GM18499 (cell line): ENCODE measurements around the gene PTOV1.

Experiments
- ATAC-seq: cut with Tn5 transposase; IDR thresholded peaks from one replicate; pipeline ENCODE4 v1.9.1; 2021; ENCODE audit warnings: moderate number of reproducible peaks; ENCODE audit not compliant: insufficient read depth, unreplicated experiment

PTOV1 gene

DNA sequence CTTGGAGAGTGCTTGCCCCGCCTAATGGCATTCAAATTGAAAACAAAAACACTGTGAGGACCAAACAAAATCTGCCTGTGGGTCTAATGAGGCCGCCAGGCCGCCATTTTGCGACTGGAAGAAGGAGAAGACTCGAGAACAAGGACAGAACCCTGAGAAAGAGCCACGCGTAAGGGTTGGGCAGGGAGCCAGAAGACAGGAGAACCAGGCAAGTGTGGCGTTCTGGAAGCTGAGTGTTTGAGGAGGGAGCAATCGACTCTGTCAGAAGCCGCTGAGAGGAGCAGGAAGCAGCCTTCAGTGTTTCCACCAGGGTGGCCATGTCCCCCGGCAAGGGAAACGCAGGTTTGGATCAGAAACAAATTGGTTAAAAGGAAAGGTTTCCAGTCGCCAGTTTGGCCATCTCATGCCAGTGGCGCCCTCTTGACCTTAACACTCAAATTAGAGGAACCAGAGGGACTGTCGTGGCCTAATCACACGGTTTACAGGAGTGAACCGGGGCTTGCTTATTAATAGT is 10.2 kb upstream of the PTOV1 start:
- no peak for ATAC-seq

DNA sequence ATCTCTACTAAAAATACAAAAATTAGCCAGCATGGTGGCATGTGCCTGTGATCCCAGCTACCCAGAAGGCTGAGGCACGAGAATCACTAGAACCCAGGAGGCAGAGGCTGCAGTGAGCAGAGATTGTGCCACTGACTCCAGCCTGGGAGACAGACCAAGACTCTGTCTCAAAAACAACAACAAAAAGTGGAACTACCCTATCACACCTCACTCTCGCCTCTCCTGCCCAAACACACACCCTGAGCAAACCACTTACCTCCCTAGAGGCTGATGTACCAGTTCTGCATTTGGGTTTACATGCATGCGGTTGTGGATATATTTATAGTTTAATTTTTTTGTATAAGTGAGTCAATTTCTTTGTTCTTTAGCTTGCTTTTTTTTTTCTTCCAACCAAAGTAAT is 7.7 kb upstream of the PTOV1 start:
- no peak for ATAC-seq

DNA sequence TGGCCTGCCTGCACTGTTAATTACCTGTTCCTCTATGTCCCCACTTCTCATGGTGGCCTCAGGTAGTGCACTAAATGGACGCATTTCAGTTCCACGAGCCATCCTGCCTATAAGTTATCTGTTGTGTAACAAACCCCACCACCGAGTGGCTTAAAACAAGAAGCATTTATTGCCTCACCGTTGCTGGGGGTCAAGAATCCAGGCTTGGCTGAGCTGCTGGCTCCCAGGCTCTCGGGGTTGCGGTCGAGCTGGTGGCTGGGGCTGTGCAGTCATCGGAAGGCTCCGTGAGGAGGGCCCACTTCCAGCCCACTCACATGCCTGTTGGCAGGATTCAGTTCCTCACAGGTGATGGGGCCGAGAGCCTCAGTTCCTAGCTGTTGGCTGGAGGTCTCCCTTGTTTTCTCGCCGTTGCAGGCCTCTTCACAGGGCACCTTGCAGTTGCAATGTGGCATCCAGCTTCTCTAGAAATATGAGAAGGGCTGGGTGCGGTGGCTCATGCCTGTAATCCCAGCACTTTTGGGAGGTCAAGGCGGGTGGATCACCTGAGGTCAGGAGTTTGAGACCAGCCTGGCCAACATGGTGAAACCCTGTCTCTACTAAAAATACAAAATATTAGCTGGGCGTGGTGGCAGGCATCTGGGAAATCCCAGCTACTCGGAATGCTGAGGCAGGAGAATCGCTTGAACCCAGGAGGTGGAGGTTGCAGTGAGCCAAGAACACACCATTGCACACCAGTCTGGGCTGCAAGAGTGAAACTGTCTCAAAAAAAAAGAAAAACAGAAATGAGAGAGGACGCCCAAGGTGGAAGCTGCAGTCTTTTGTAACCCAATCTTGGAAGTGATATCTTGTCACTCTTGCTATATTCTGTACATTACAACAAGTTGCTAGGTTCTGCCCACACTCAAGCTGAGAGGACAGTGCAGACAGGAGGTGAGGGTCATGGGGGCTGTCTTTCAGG is 6.5 kb upstream of the PTOV1 start:
- no peak for ATAC-seq

DNA sequence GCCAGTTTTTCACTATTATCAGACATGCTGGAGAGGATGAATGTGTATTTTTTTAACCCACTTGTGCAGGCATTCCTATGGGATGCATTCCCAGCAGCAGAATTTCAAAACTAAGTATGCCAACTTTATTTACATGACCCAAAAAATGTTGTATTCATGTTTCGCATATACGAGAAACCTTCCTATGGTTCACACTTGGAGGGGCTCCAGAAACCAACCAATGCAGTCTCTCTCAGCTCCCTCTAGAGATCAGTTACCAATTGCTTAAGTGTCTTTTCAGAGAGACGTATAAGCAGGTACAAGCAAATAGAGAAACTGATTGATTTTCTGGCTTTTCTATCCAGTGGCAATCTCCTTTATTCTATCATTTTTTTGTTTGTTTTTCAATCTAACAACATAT is 5.5 kb upstream of the PTOV1 start:
- ATAC-seq = no peak

DNA sequence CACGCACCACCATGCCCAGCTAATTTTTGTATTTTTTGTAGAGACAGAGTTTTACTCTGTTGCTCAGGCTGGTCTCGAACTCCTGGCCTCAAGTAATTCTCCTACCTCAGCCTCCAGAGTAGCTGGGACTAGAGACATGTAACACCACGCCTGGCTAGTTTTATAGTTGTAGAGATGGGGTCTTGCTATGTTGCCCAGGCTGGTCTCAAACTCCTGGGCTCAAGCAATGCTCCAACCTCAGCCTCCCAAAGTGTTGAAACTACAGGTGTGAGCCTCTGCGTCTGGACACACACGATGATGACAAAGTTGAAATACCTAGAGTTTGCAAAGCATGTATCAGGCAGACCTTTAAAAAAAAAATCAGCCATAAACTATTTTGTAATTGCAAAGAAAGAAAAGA is 4.6 kb upstream of the PTOV1 start:
- ATAC-seq = no peak

DNA sequence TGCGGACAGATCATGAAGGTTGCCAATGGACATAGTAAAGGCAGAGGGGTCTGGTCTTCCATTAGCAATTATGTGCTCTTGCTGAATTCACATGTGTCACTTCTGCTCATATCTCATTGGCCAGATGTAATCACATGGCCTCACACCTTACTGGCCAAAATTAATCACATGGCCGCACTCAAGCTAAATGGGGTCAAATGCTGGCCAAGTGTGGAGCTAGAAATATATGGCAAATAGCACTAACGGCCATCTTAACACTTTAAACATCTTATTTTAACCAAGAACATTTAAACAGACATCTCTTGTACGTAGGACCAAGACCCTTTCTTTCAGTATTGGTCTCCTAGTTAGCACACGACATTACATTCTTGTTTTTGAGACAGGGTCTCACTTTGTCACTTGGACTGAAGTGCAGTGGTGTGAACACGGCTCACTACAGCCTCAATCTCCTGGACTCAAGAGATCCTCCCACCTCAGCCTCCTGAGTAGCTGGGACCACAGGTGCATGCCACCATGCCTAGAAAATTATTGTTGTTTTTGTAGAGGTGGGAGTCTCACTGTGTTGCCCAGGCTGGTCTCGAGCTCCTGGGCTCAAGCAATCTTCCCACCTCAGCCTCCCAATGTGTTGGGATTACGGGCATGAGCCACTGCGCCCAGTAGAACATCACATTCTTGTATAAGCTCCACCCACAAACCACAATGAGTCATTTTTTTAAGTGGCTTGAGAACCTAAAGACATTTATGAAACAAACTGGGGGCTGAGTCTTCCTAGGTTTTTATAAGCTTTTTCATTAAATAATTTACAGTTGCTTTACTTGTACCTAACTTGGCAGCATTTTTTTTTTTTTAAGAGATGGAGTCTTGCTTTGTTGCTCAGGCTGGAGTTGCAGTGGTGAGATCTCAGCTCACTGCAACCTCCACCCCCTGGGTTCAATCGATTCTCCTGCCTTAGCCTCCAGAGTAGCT is 2.9 kb upstream of the PTOV1 start:
- no peak for ATAC-seq

DNA sequence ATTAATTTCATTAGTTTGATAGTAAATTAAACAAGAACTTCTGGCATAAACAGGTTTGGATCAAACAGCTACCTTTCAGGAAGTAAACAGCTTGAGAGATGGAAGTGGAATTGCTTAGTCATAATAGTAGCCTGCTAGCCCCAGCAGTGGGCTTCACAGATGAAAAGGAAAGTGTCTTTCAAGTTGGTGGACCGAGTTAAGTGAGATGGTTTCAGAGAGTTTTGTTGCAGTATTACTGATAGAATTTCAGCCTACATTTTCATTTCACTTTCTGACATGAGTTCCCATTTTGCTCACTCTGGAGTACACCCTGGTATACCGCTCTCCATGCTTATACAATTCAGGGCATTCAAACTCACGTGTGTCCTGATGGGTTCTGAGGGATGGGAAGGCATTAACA is 2.0 kb upstream of the PTOV1 start:
- ATAC-seq = no peak

DNA sequence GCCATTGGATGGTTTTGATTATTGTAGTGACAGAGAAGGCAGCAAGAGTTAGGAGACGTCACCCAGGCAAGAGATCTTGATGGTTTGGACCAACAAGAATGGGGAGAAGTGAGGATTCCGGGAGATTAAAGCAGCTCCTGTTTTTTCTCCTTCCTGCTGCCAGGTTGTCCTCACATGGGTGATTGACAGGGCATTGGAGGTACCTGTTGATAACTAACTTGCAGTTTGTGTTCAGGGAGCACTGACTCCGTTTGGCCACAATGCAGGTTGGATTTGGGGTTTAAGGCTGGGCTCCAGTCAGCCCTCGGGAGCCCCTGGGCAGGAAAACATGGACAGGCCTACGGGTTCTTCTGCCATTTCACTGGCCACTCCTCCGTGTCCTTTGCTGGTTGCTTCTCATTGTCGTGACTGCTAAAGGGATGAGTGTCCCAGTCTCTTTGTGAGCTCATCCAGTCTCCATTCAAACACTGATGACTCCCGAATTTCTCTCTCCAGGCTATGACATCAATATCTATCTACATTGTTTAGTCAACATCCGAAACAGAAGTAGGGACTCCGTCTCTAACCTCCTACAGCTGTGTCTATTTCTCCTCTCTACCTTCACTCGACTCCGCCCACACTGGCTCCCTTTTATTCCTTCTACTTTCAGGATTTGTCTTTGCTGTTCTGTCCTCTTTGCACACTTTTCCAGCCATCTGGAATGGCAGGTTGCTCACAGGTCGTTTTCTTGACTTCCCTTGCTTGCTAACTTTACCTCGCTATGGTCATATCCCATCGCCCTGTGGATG is 1.3 kb upstream of the PTOV1 start:
- ATAC-seq = no peak

DNA sequence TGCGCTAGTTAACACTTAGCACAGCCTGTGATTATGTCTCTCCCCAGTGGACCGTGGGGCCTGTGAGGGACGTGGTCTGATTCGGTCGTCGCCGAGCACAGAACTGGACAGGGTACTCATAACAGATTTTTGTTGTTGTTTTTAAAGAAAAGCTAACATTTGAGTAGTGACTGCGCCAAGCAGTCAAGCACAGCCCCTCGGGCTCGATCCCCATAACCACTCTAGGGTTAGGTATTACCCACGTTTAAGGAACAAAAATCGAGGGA is 805 bp upstream of the PTOV1 start:
- ATAC-seq = no peak

DNA sequence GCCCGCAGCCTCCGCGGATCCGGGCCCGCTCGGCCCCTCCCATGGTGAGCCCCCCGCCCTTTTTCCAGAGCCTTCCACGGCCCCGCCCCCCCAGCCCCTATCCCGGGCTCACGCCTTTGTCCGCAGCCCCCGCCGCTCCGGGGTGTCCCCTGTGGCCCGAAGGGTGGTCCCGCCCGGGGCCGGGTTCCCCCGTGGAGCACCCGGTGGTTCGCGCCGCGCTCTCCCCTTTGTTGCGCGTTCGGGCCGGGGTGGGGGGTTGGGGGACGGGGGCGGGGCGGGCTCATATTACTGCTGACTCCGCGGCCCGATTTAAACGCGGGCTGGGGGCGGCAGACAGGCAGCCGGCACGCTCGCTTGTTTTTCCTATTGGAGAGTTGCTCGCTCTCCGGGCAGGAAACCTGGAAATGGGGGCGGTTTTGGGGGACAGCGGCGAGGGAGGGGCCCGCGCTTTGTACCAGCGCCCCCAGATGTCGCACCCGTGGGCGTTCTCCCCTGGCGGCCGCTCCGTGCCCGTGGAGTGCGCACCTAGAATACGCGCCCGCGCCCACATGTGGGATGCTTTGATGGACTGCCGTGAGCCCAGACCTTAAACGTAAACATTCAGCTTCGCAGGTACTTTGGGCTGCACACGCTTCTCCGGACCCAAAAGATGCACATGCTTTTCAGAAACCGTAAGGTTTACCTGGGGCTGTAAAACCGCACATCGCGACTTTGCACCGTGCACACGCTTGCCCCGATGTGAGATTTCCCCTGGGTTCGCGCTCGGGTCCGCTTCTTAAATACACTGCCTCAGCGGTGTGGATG is 699 bp downstream of the PTOV1 start:
- no peak for ATAC-seq

DNA sequence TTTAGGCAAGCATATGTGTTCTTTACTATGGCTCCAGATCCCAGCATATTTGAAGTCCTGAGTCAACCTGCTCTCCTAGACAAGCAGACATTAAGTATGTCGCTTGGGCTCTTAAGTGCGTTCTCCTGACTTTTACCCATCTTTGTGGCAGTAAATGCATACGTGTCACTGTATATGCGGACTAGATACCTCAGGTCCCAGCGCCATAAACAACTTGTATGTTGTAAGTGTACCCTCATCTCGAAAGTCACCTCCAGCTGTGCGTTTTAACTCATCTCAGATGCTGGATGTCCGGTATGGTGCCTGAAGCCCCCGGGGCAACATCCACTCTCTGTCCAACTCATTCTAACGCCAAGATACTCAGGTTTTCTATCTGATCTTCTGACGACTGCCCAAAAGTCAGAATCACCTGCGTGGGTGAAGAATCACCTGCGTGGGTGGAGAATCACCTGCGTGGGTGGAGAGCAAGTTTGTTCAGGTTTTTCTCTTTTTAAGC is 1.7 kb downstream of the PTOV1 start:
- no peak for ATAC-seq

DNA sequence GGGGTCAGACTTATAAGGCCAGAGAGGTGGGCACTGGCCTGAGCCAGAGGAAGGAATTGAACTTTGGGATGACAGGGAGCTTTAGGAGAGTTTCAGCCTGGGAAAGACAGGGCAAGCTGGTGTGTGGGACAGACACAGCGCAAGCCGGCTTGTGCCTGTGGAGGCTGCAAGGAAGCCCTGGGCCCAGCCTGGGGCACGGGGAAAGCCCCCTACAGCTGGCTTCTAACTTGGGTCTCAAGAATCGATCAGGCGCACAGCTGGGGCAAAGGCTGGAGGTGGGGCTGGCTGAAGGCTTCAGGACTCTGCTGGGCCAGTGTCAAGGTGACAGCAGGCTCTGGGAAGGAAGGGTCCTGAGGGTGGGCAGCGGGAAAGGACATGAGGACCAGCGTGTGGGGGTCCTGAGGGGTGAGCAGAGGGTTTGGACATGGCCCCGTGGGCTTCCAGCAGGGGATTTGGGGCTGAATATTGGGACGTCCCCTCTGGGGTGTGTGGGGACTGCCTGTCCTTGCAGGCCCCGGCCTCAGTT is 3.0 kb downstream of the PTOV1 start:
- ATAC-seq = no peak

DNA sequence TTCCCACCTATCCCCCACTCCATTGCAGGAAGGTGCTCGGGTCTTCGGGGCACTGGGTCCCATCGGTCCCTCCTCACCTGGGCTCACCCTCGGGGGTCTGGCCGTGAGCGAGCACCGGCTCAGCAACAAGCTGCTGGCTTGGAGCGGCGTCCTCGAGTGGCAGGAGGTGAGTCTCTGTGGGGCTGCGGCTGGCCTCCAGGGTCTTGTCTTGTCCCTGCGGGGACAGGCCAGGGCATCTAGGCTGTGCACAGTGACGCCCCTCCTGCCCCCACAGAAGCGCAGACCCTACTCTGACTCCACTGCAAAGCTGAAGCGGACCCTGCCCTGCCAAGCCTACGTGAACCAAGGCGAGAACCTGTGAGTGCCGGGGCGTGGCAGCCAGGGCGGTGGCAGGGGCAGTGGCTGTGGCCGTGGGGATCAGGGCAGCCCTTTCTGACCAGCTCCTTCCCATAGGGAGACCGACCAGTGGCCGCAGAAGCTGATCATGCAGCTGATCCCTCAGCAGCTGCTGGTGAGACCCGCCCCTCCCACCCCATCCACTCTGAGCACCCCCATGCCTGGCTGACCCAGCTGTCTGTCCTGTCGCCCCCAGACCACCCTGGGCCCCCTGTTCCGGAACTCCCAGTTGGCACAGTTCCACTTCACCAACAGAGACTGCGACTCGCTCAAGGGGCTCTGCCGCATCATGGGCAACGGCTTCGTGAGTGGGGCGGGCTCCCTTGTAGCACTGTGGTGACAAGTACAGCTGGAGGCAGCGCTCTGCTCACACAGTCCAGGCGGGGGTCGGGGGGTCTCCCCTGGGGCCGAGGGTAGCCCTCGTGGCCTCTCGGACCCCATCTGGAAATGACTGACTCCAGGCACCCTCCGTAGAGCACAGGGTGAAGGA is 3.7 kb downstream of the PTOV1 start:
- ATAC-seq = no peak

DNA sequence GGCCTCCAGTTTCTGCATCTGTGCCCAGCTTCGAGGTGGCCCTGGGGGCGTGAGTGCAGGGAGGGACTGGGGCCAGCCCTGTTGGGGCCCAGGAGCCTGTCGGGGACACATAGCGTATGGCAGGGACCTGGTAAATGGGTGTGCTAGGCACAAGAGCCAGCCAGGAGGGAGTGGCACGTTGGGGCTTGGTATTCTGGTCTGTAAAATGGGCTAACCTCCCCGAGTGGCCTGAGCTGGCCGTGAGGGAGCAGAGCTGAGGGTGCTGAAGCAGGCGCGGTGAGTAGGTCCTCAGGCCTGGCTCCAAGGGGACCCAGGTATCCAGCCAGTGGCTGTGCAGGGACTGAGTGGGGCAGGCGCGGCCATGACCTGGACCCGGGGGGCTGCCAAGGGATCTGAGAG is 4.3 kb downstream of the PTOV1 start:
- no peak for ATAC-seq

DNA sequence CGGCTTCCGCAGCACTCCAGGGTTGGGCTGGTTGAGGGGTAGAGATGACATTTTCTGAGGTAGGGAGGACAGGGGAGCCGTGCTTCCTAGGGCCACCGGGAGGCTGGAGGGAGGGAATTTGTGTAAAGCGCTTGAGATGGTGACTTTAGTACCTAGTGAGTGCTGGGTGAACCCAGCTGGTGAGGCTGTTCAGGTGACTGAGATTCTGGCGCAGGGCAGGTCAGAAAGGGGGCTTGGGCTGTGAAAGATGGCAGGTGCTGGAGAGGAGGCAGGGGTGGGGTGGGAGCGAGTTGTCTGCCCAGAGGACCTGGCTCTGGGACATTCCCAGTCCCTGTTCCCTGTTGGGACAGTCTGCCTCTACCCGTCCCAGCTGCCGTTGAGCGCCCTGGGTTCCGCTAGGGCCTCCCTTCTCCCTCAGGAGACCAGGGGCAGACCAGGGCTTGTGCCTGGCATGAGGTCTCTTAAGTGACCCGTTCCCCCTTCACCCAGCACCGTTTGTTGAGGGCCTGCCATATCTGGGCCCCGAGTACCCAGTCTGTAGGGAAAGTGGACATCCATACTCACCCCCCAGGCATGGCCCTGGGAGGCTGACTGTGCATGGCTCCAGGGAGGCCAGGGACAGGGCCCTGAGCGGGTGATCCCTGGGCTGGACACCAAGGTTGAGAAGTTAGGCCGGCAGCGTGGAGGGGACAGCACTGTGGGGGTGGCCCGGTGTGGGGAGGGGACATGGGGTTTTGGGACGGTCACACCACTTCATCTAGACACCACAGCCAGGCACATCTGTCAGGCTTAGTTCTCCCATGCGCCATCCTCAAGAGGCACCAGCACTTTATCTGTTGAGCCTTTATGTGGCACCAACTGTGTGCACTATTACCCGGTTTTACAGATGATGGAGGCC is 5.0 kb downstream of the PTOV1 start:
- ATAC-seq = no peak

DNA sequence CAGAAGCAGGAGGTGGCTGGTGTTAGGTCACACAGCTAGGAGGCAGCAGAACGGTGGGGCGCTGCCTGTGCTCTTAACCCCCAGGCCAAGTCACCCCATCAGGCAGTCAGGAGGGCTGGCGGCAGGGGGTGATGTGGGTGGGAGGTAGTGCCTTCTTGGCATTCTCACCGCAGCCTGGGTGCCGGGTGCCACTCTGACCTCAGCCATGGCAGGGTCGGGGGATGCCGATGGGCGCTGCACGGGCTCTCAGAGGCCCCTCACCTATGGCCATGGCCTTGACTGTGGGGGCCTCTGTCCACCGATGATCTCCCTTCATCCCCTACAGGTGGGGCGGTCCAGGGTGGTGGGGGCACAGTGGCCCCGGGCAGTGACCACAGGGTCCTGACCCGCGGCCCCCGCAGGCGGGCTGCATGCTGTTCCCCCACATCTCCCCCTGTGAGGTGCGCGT is 5.6 kb downstream of the PTOV1 start:
- ATAC-seq = no peak
